Measurements from ENCODE around the gene IER5.

Gene IER5

DNA sequence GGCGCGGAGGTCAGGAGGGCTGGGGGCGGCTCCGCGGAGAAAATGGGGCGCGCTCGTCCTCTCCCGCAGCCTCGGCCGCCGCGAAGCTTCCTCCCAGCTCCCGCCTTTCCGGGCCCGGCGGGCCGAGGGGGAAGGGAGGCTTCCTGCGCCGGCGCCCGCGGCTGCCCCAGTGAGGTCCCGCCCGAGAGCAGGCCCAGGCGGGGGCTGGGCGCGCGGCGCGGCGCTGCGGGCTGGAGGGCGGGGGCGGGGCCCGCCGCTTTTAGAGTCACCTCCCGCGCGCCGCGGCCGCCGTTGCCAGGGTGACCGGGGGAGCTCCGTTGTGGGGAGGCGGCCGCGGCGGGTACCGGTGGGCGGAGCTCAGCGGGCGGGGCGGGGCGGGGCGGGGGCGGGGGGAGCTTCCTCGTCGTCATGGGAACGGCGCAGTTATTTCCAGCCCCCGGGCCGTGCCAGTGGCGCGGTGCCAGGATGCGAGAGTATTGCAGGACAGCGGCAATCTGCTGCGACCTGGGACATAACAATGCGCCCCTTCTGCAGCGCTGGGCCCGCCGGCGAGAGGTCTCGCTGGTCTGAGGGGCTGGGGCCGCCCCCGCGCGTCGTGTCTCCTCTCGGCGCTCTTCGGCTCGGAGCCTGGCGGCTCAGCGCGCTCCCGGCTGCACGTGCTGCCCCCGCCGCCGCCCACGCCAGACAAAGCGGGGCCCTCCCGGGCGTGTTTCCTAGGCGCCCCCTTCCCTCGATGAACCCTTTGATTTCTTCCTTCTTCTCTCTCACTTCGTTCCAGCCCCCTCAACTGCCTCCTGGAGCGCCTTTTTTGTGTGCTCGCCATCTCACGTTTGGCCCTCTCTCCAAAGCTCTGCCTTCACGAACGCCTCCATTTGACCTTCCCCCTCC, 16.9 kb downstream of the IER5 start:
- peak; percentile 90 for DNase-seq (ENCODE audit: low read depth, low spot score)
- peak overlapping the region; percentile 66 for H3K4me3 ChIP-seq (ENCODE audit: low read depth, low read length)
- TF ChIP-seq, protein P1, sequence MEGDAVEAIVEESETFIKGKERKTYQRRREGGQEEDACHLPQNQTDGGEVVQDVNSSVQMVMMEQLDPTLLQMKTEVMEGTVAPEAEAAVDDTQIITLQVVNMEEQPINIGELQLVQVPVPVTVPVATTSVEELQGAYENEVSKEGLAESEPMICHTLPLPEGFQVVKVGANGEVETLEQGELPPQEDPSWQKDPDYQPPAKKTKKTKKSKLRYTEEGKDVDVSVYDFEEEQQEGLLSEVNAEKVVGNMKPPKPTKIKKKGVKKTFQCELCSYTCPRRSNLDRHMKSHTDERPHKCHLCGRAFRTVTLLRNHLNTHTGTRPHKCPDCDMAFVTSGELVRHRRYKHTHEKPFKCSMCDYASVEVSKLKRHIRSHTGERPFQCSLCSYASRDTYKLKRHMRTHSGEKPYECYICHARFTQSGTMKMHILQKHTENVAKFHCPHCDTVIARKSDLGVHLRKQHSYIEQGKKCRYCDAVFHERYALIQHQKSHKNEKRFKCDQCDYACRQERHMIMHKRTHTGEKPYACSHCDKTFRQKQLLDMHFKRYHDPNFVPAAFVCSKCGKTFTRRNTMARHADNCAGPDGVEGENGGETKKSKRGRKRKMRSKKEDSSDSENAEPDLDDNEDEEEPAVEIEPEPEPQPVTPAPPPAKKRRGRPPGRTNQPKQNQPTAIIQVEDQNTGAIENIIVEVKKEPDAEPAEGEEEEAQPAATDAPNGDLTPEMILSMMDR (IDR thresholded peaks at IDR 0.05; ENCODE audit: low read depth, low read length): no peak
- in situ Hi-C loops (cut with HindIII; ENCODE audit: low sequenced_read_pairs): no loop called here

DNA sequence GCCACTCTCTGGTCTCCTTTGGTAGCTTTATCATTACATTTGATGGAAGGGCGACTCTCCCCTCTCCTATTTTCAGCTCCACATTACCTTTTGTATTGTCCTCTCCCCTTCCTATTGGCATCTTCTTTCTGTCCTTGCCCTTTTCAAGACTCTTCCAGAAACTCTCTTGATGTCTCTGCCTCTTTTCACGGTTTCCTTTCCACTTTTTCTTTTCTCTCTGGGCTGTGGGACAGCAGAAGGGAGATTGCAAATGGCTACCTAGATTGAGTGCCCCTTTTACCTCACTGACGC, 17.5 kb downstream of the IER5 start:
- TF ChIP-seq, protein P1 (IDR thresholded peaks at IDR 0.05; ENCODE audit: low read depth, low read length): no peak
- H3K4me3 ChIP-seq (ENCODE audit: low read depth, low read length): no peak overlapping the region
- no peak for DNase-seq (ENCODE audit: low read depth, low spot score)

DNA sequence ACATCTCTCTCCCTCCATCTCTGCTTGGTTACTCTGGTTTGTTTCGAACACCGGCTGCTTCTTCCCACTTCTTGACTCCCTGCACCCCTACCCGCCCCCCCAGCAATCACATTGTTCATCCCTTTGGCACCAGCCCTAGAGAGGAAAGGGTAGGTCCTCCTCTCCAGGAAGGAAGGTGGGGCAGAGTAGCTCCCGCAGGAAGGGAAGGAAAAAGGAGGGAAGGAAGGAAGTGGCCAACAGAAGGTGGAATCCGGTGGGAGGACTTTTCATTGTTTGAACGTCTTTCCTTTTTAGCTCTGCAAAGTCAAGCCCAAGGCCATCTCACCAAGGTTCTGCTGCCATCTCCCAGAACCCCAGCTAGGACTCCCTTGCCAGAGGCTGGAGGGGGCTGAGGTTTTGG, 18.0 kb downstream of the IER5 start:
- H3K4me3 ChIP-seq (ENCODE audit: low read depth, low read length): no peak overlapping the region
- in situ Hi-C loops (cut with HindIII; ENCODE audit: low sequenced_read_pairs): no loop called here
- TF ChIP-seq, protein P1 (IDR thresholded peaks at IDR 0.05; ENCODE audit: low read depth, low read length): no peak
- DNase-seq (ENCODE audit: low read depth, low spot score): no peak

More for the DNA sequence above, 17.5 kb downstream of the IER5 start:
- in situ Hi-C loops (cut with HindIII; ENCODE audit: low sequenced_read_pairs): no loop called here

DNA sequence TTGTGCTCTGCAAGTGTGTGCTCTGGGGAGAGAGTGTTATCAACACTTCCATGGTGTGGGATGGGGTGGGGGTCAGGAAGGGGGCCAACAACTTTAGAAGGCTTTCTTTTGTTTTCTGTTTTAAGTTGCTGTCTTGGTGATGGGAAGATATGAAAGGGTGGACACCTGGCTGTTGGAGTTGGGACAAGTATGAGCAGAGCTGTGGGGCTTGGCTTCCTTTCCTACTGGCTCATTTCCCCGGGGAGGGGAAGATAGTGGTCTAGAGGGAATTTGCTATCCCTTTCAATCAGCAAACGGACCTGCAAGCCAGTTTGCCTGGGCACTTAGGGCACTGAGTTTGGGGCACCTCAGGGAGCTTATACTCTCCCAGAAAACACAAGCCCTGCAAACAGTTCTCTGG, 19.2 kb downstream of the IER5 start:
- in situ Hi-C loops (cut with HindIII; ENCODE audit: low sequenced_read_pairs): no loop called here

DNA sequence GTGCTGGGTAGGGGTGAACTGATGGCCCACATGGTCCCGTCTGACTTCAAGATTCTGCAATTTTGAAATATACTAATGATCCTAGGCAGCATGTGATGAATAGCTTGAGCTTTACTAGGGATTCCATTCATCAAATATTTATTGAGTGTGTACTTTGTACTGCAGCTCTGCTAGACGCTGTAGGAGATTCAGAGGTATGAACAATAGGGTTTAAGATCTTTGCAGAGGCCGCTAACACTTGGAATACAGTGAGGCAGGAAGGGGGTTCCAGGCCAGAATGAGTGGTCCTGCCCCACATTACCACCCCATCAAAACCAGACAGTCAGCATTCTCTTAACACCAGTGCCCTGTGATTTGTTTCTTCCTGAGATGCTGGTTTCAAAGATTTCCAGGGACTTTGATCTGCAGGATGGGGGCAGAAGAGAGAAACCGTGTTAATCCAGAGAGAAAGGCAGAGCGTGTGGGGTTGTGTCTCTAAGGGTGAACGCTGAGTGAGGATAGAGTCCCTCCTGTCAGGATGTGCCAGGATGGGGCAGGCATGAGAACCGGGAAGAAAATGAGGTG, 19.9 kb downstream of the IER5 start:
- in situ Hi-C loops (cut with HindIII; ENCODE audit: low sequenced_read_pairs): no loop called here
- TF ChIP-seq, protein P1 (IDR thresholded peaks at IDR 0.05; ENCODE audit: low read depth, low read length): no peak
- no peak overlapping the region for H3K4me3 ChIP-seq (ENCODE audit: low read depth, low read length)
- no peak for DNase-seq (ENCODE audit: low read depth, low spot score)

More for the DNA sequence above, 19.2 kb downstream of the IER5 start:
- TF ChIP-seq, protein P1 (IDR thresholded peaks at IDR 0.05; ENCODE audit: low read depth, low read length): no peak
- no peak overlapping the region for H3K4me3 ChIP-seq (ENCODE audit: low read depth, low read length)
- DNase-seq (ENCODE audit: low read depth, low spot score): no peak

DNA sequence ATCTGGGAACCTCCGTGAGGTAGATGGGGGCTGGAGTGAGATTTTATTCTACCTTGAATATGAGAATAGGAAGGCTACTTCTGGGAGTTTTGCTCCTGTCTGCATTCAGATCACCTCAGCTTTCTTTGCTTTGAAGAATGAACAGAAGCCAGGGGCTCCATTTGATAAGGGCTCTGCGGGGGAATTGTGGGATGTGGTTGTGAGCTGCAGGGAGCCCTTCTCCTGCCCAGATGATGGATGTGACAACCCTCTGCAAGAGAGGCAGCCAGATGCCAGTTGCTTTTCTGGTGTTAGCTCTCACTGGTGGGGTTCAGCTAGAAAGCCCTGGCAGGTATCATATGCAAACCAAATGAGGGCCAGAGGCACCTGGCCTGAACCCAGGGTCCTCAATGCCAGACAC, 21.5 kb downstream of the IER5 start:
- TF ChIP-seq, protein P1 (IDR thresholded peaks at IDR 0.05; ENCODE audit: low read depth, low read length): no peak

More for the DNA sequence above, 21.5 kb downstream of the IER5 start:
- in situ Hi-C loops (cut with HindIII; ENCODE audit: low sequenced_read_pairs): no loop called here
- DNase-seq (ENCODE audit: low read depth, low spot score): no peak
- no peak overlapping the region for H3K4me3 ChIP-seq (ENCODE audit: low read depth, low read length)

Measured in astrocyte of the spinal cord (primary cell).